CD4-positive, alpha-beta memory T cell (primary cell): ENCODE measurements around the gene CXCL16. TPM values are rescaled to one million over a fixed set of nuclear protein-coding genes. Genes with fewer than 3 reads are reported as not detected.
A peak's percentile ranks its signal among the peaks of the same experiment; 100 is the strongest.

Experiments used
- CTCF ChIA-PET: fragments of 350-600 bp; sonication (Branson Sonifier 250); formaldehyde crosslinking; loops from one replicate; lab custom pipeline; 2021; ENCODE audit warnings: inconsistent platforms; ENCODE audit not compliant: partially characterized antibody; lab: Charles Lee
- POLR2A ChIA-PET: fragments of 350-600 bp; sonication (Branson Sonifier 250); formaldehyde crosslinking; loops from one replicate; lab custom pipeline; 2021; ENCODE audit not compliant: partially characterized antibody; lab: Charles Lee
- DNase-seq, 5 donors: peaks; one replicate each; pipeline versions ENCODE4 v3.0.0 to v3.0.0-alpha.2; 2020 to 2022; ENCODE audit warnings: mixed read lengths in 1 of 5
- H3K27ac ChIP-seq: one replicate; pipeline ENCODE4 v1.7.0; 2013; ENCODE audit warnings: low read depth, low read length
- H3K27me3 ChIP-seq: 2 replicates; pipeline ENCODE4 v1.7.0; 2013; ENCODE audit warnings: mild to moderate bottlenecking, low read length, moderate library complexity; ENCODE audit not compliant: insufficient read depth
- H3K36me3 ChIP-seq: 2 replicates; pipeline ENCODE4 v1.7.0; 2013; ENCODE audit warnings: mild to moderate bottlenecking, low read length, moderate library complexity; ENCODE audit not compliant: insufficient read depth
- H3K4me1 ChIP-seq: 2 replicates; pipeline ENCODE4 v1.7.0; 2013; ENCODE audit warnings: mild to moderate bottlenecking, low read length, moderate library complexity; ENCODE audit not compliant: insufficient read depth
- H3K4me3 ChIP-seq, 2 donors: one replicate each; pipeline ENCODE4 v1.7.0; 2013; ENCODE audit warnings: low read length in 2 of 2, mild to moderate bottlenecking in 1 of 2
- H3K9me3 ChIP-seq, 2 donors: one replicate each; pipeline ENCODE4 v1.7.0; 2013; ENCODE audit warnings: low read length in 2 of 2, control low read depth in 1 of 2; ENCODE audit not compliant: control insufficient read depth in 1 of 2
- H3K27ac Mint-ChIP-seq, 7 donors: one replicate each; pipeline ENCODE4 v1.8.0; 2020 to 2021; ENCODE audit warnings: mixed read lengths in 7 of 7, mild to moderate bottlenecking in 6 of 7, inconsistent platforms in 3 of 7, moderate library complexity in 3 of 7
- H3K27me3 Mint-ChIP-seq, 2 donors: one replicate each; pipeline ENCODE4 v1.8.0; 2020 to 2021; ENCODE audit warnings: mixed read lengths in 2 of 2
- H3K36me3 Mint-ChIP-seq, 2 donors: one replicate each; pipeline ENCODE4 v1.8.0; 2020 to 2021; ENCODE audit warnings: mixed read lengths in 2 of 2, inconsistent platforms in 1 of 2, mild to moderate bottlenecking in 1 of 2
- H3K4me1 Mint-ChIP-seq, 4 donors: one replicate each; pipeline ENCODE4 v1.8.0; 2020 to 2021; ENCODE audit warnings: mixed read lengths in 4 of 4, mild to moderate bottlenecking in 1 of 4
- H3K4me3 Mint-ChIP-seq, 8 donors: one replicate each; pipeline ENCODE4 v1.8.0; 2020 to 2021; ENCODE audit warnings: mixed read lengths in 8 of 8, mild to moderate bottlenecking in 7 of 8, moderate library complexity in 6 of 8, inconsistent platforms in 3 of 8
- H3K9me3 Mint-ChIP-seq, 8 donors: one replicate each; pipeline ENCODE4 v1.8.0; 2020 to 2021; ENCODE audit warnings: mixed read lengths in 8 of 8, mild to moderate bottlenecking in 5 of 8, inconsistent platforms in 3 of 8, moderate library complexity in 1 of 8
- intact Hi-C: fragments of 100-400 bp; cut with micrococcal nuclease; formaldehyde crosslinking; loops from one replicate; pipeline ENCODE4 v1.15.1; 2023
- polyA plus RNA-seq, 2 donors: library from polyadenylated mRNA; unstranded; fragments of 300-500 nt; fragmentation: Illumina TruSeq; gene quantifications; one replicate each; pipeline ENCODE4 v1.2.3, GENCODE V29; 2021
- total RNA-seq, 2 experiments: library from RNA; stranded (reverse); gene quantifications; one replicate each; pipeline ENCODE4 v1.2.3, GENCODE V29; 2021

Gene CXCL16
- total and polyA plus RNA-seq, 4 experiments from 2014 or later = 1.8 to 3.8 (median 3.3) TPM

- H3K4me1 Mint-ChIP-seq = peaks cover 42 to 76% (median 51%) of the 10 kb centered on the region in 4 donors
- H3K27ac ChIP-seq = peak overlapping the region; percentile 79
- POLR2A ChIA-PET = interaction anchor here (0.7 to 7.0 kb wide), 36 partner anchors 8 to 568 kb away, joined by 3 to 81 read pairs (median 4); partner anchors contain the start of genes C17orf107, CHRNE, CXCL16 and CYB5D2
Observed at GRCh38 chr17:4710693-4711634, 28.8 kb downstream of the CXCL16 start.

GRCh38 chr17:4709794-4710692 is 29.7 kb downstream of the CXCL16 start, which contains the start of gene ARRB2:
Gene ARRB2, plus strand, starts transcription at chr17:4710632. Its CDS starts 90 bp downstream, at chr17:4710722.
- no peaks in the 10 kb centered on the region for H3K27me3 ChIP-seq
- Mint-ChIP-seq H3K9me3 (no peaks in the 10 kb centered on the region), H3K27ac (peak within 1 kb of the TSS; percentile 86 to 98 (median 91)), H3K4me3 (peak within 1 kb of the TSS; percentile 85 to 98 (median 96)), H3K36me3 (peaks cover 0 to 14% of the 10 kb centered on the region in 2 donors), H3K27me3 (no peaks in the 10 kb centered on the region), H3K4me1 (peaks cover 34 to 72% (median 45%) of the 10 kb centered on the region in 4 donors)
- H3K4me3 ChIP-seq = peak within 1 kb of the TSS; percentile 85 to 89
- intact Hi-C loops = loop anchor here (1.0 to 5.0 kb wide), 13 partner anchors 21 to 567 kb away; partner anchors contain the start of genes C17orf107, CHRNE, CXCL16 and CYB5D2
- H3K27ac ChIP-seq = peak within 1 kb of the TSS; percentile 79
- ChIA-PET POLR2A (interaction anchor here (0.6 to 7.0 kb wide), 27 partner anchors 9 to 567 kb away, joined by 3 to 81 read pairs (median 5); partner anchors contain the start of genes C17orf107, CHRNE, CXCL16 and CYB5D2), CTCF (interaction anchor here (0.7 to 4.8 kb wide), 21 partner anchors 8 to 230 kb away, joined by 3 to 59 read pairs (median 4); partner anchors contain the start of genes C17orf107, CHRNE, GLTPD2 and MED11)
- no peaks in the 10 kb centered on the region for H3K36me3 ChIP-seq
- no peaks in the 10 kb centered on the region for H3K9me3 ChIP-seq
- H3K4me1 ChIP-seq = peaks cover 40% of the 10 kb centered on the region
- DNase-seq = peak; percentile 98 to 99 (median 99)

More at GRCh38 chr17:4710693-4711634, 28.8 kb downstream of the CXCL16 start:
- DNase-seq = peak; percentile 40 to 71 (median 50)
- Mint-ChIP-seq H3K9me3 (no peaks in the 10 kb centered on the region), H3K4me3 (peak overlapping the region; percentile 85 to 98 (median 96)), H3K27ac (peak overlapping the region; percentile 86 to 98 (median 91)), H3K36me3 (peaks cover 5 to 22% of the 10 kb centered on the region in 2 donors), H3K27me3 (no peaks in the 10 kb centered on the region)
- H3K9me3 ChIP-seq = no peaks in the 10 kb centered on the region
- peaks cover 48% of the 10 kb centered on the region for H3K4me1 ChIP-seq
- intact Hi-C loops = loop anchor here (1.0 to 5.0 kb wide), 13 partner anchors 20 to 568 kb away; partner anchors contain the start of genes C17orf107, CHRNE, CXCL16 and CYB5D2
- H3K4me3 ChIP-seq = peak overlapping the region; percentile 85 to 89
- no peaks in the 10 kb centered on the region for H3K36me3 ChIP-seq
- H3K27me3 ChIP-seq = no peaks in the 10 kb centered on the region
- CTCF ChIA-PET = interaction anchor here (0.7 to 4.8 kb wide), 20 partner anchors 9 to 229 kb away, joined by 3 to 59 read pairs (median 4); partner anchors contain the start of genes C17orf107, CHRNE, GLTPD2 and MED11

DNA sequence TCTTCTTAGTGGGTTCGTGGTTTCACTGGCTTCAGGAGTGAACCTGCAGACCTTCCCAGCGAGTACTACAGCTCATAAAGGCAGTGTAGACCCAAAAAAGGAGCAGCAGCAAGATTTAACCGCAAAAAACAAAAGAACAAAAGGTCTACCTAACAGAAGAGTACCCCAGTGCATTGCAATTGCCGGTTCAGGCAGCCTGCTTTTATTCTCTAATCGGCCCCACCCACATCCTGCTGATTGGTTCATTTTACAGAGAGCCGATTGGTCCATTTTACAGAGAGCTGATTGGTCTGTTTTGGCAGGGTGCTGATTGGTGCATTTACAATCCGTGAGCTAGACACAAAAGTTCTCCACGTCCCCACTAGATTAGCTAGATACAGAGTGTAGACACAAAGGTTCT is 31.3 kb downstream of the CXCL16 start:
- H3K27me3 Mint-ChIP-seq = no peaks in the 10 kb centered on the region
- ChIA-PET POLR2A (interaction anchor here (1.4 to 6.8 kb wide), 5 partner anchors 81 to 232 kb away, joined by 3 to 81 read pairs (median 28); partner anchors contain the start of genes GLTPD2, RNF167 and SLC25A11), CTCF (interaction anchor here (0.8 to 4.8 kb wide), 6 partner anchors 24 to 194 kb away, joined by 3 to 59 read pairs (median 14); partner anchors contain the start of genes CHRNE and GLTPD2)
- H3K9me3 Mint-ChIP-seq = peaks cover 0 to 2% (median 0%) of the 10 kb centered on the region in 8 donors
- H3K36me3 Mint-ChIP-seq = peaks cover 0 to 5% of the 10 kb centered on the region in 2 donors
- no peaks in the 10 kb centered on the region for H3K27me3 ChIP-seq
- peaks cover 30 to 73% (median 44%) of the 10 kb centered on the region in 4 donors for H3K4me1 Mint-ChIP-seq
- H3K9me3 ChIP-seq = no peaks in the 10 kb centered on the region
- peak overlapping the region in 6 of 7 donors; percentile 32 to 90 (median 77) for H3K27ac Mint-ChIP-seq
- H3K4me3 Mint-ChIP-seq = peak overlapping the region; percentile 3 to 75 (median 64)
- peaks cover 31% of the 10 kb centered on the region for H3K4me1 ChIP-seq
- H3K27ac ChIP-seq = no peak overlapping the region
- no peak overlapping the region for H3K4me3 ChIP-seq
- intact Hi-C loops = no loop called here
- DNase-seq = peak; percentile 63 to 78 (median 70)
- no peaks in the 10 kb centered on the region for H3K36me3 ChIP-seq

DNA sequence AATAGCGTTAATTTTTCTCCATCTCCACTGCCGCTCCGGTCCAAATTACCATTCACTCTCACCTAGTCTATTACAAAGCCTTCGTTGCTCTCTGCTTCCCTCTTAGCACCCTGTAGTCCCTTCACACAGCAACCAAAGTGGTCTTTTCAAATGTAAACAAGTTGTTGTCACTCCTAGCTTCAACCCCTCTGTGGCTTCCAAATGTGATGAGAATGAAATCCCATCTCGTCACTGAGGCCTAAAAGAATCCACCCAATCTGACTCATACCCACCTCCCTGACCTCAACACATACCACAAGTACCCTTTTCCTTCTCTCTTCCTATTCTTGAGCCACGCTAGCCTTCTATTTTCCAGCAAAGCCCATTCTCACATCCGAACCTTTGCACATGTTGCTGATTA is 33.6 kb downstream of the CXCL16 start:
- CTCF ChIA-PET = interaction anchor here (1.5 to 4.8 kb wide), 3 partner anchors 83 to 197 kb away, joined by 6 to 59 read pairs (median 50); partner anchors contain the start of genes CHRNE and GLTPD2
- Histone ChIP-seq H3K27me3 (no peaks in the 10 kb centered on the region), H3K9me3 (no peaks in the 10 kb centered on the region), H3K4me3 (no peak overlapping the region), H3K4me1 (peaks cover 35% of the 10 kb centered on the region), H3K36me3 (no peaks in the 10 kb centered on the region), H3K27ac (no peak overlapping the region)
- peaks cover 0 to 2% (median 0%) of the 10 kb centered on the region in 8 donors for H3K9me3 Mint-ChIP-seq
- DNase-seq = no peak
- H3K4me1 Mint-ChIP-seq = peaks cover 36 to 78% (median 47%) of the 10 kb centered on the region in 4 donors
- no peaks in the 10 kb centered on the region for H3K27me3 Mint-ChIP-seq
- H3K27ac Mint-ChIP-seq = peak overlapping the region in 4 of 7 donors; percentile 57 to 93 (median 84)
- POLR2A ChIA-PET = interaction anchor here (0.9 kb wide), 1 partner anchor 175 kb away, joined by 4 read pairs; no protein-coding TSS in a partner anchor
- peaks cover 0 to 8% of the 10 kb centered on the region in 2 donors for H3K36me3 Mint-ChIP-seq
- intact Hi-C loops = no loop called here
- H3K4me3 Mint-ChIP-seq = peak overlapping the region in 7 of 8 donors; percentile 3 to 92 (median 59)

- Mint-ChIP-seq H3K4me3 (peak overlapping the region; percentile 75 to 92 (median 90)), H3K36me3 (peaks cover 0 to 7% of the 10 kb centered on the region in 2 donors), H3K9me3 (peaks cover 0 to 2% (median 0%) of the 10 kb centered on the region in 8 donors), H3K27ac (peak overlapping the region; percentile 93 to 97 (median 94)), H3K27me3 (no peaks in the 10 kb centered on the region), H3K4me1 (peaks cover 36 to 72% (median 49%) of the 10 kb centered on the region in 4 donors)
- intact Hi-C loops = no loop called here
- no peaks in the 10 kb centered on the region for H3K9me3 ChIP-seq
- CTCF ChIA-PET = interaction anchor here (2.5 kb wide), 1 partner anchor 85 kb away, joined by 8 read pairs; no protein-coding TSS in a partner anchor
- peaks cover 35% of the 10 kb centered on the region for H3K4me1 ChIP-seq
- no peaks in the 10 kb centered on the region for H3K36me3 ChIP-seq
- POLR2A ChIA-PET = interaction anchor here (0.6 to 2.3 kb wide), 4 partner anchors 79 to 262 kb away, joined by 3 to 14 read pairs (median 10); partner anchors contain the start of genes C17orf107 and SPAG7
- DNase-seq = no peak
- no peaks in the 10 kb centered on the region for H3K27me3 ChIP-seq
- no peak overlapping the region for H3K27ac ChIP-seq
- peak overlapping the region in 1 of 2 donors; percentile 98 for H3K4me3 ChIP-seq
Observed at GRCh38 chr17:4704991-4705390, 34.7 kb downstream of the CXCL16 start.
